Duodenal mucosa (tissue), 2 donors: ENCODE data around the gene UBE2QL1.

ENCODE experiments used
- H3K27ac ChIP-seq: one replicate; pipeline ENCODE4 v1.7.0; 2013; ENCODE audit warnings: low read depth, low read length
- H3K27me3 ChIP-seq, 2 donors: one replicate each; pipeline ENCODE4 v1.7.0; 2013; ENCODE audit warnings: low read length in 2 of 2, control low read depth in 1 of 2; ENCODE audit not compliant: insufficient read depth in 2 of 2, control insufficient read depth in 1 of 2
- H3K36me3 ChIP-seq, 2 donors: one replicate each; pipeline ENCODE4 v1.7.0; 2013; ENCODE audit warnings: low read length in 2 of 2, control low read depth in 1 of 2; ENCODE audit not compliant: insufficient read depth in 2 of 2, control insufficient read depth in 1 of 2
- H3K4me1 ChIP-seq, 2 donors: one replicate each; pipeline ENCODE4 v1.7.0; 2013; ENCODE audit warnings: low read length in 2 of 2, control low read depth in 1 of 2; ENCODE audit not compliant: insufficient read depth in 2 of 2, control insufficient read depth in 1 of 2
- H3K4me3 ChIP-seq, 2 donors: one replicate each; pipeline ENCODE4 v1.7.0; 2013; ENCODE audit warnings: low read length in 2 of 2, low read depth in 1 of 2
- H3K9ac ChIP-seq, 2 donors: one replicate each; pipeline ENCODE4 v1.7.0; 2013; ENCODE audit warnings: low read length in 2 of 2, low read depth in 1 of 2
- H3K9me3 ChIP-seq, 2 donors: one replicate each; pipeline ENCODE4 v1.7.0; 2013; ENCODE audit warnings: low read length in 2 of 2, control low read depth in 1 of 2; ENCODE audit not compliant: control insufficient read depth in 1 of 2

Gene UBE2QL1

DNA sequence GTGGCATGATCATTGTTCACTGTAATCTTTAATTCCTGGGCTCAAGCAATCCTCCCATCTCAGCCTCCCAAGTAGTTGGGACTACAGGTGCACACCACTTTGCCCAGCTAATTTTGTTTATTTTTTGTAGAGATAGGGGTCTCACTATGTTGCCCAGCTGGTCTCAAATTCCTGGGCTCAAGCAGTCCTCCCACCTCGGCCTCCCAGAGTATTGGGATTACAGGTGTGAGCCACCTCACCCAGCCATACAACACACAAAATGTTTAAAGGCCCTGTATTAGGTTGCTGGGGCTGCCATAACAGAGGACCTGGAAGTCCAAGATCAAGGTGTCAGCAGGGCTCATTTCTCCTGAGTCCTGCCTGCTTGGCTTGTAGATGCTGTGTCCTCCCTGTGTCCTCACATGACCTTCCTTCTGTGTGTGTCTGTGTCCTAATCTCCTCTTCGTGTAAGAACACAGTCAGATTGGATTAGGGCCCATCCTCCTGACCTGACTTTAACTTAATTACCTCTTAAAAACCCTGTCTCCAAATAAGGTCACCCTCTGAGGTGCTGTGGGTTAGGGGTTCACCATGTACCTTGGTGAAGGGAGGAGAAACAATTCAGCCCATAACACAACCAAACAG, 5.4 kb downstream of the UBE2QL1 start:
- no peaks in the 10 kb centered on the region for H3K9me3 ChIP-seq
- H3K36me3 ChIP-seq, result no peaks in the 10 kb centered on the region
- H3K4me1 ChIP-seq, result no peaks in the 10 kb centered on the region
- peaks cover 26 to 44% of the 10 kb centered on the region in 2 donors for H3K27me3 ChIP-seq
- H3K9ac ChIP-seq, result no peak overlapping the region
- no peak overlapping the region for H3K27ac ChIP-seq
- H3K4me3 ChIP-seq, result no peak overlapping the region

DNA sequence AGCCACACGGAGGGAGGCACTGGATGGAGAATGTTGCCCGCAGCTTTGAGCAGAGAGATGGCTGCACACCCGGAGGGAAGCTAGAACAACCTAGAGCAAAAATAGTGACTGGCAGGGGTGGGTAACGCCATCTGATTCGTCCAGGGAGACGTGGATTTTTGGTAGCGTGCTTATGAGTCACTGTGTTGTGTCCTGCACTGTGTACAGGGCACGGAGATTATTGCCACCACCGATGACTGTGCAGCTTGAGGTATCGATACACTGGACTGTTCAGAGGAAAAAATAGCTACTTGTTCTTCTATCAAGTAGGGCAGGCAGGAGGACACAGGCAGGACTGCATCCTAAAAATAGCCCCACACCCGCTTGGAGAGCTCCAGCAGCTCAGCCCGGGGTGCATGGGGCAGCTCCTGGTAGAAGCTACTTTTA, 6.0 kb downstream of the UBE2QL1 start:
- H3K9ac ChIP-seq, result no peak overlapping the region
- H3K9me3 ChIP-seq, result no peaks in the 10 kb centered on the region
- H3K36me3 ChIP-seq, result no peaks in the 10 kb centered on the region
- no peak overlapping the region for H3K27ac ChIP-seq
- H3K4me3 ChIP-seq, result no peak overlapping the region
- H3K4me1 ChIP-seq, result no peaks in the 10 kb centered on the region
- H3K27me3 ChIP-seq, result peaks cover 22 to 38% of the 10 kb centered on the region in 2 donors

DNA sequence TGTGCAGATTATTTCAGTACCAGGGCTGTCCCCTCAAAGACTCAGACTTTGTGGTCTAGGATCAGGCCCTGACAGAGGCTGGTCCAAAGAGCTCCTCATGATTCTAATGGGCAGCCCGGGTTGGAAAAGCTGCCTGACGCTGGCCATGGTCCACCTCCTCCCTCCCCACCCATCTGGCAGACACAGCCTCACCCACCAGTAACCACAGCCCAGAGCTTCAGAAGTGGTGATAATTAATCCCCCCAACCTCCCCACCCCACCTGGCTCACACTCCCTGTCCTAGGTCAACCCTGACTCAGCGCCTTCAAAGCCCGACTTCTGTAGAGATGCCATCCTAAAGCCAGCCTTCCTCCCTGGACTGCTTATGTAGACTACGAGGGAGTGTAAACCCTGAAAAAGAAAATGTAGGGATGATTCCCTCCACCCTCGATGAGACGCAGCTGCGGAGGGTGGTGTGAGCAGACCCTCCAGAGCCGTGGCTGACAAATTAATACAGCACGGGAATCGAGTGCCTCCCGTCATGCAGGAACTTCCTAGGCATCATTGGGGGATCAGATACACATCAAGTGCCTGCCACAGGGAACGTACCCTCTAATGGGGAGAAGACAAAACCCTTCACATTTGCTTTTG, 7.0 kb downstream of the UBE2QL1 start:
- no peaks in the 10 kb centered on the region for H3K9me3 ChIP-seq
- H3K27me3 ChIP-seq, result peaks cover 16 to 27% of the 10 kb centered on the region in 2 donors
- no peak overlapping the region for H3K9ac ChIP-seq
- H3K36me3 ChIP-seq, result no peaks in the 10 kb centered on the region
- no peak overlapping the region for H3K27ac ChIP-seq
- no peaks in the 10 kb centered on the region for H3K4me1 ChIP-seq
- H3K4me3 ChIP-seq, result no peak overlapping the region

DNA sequence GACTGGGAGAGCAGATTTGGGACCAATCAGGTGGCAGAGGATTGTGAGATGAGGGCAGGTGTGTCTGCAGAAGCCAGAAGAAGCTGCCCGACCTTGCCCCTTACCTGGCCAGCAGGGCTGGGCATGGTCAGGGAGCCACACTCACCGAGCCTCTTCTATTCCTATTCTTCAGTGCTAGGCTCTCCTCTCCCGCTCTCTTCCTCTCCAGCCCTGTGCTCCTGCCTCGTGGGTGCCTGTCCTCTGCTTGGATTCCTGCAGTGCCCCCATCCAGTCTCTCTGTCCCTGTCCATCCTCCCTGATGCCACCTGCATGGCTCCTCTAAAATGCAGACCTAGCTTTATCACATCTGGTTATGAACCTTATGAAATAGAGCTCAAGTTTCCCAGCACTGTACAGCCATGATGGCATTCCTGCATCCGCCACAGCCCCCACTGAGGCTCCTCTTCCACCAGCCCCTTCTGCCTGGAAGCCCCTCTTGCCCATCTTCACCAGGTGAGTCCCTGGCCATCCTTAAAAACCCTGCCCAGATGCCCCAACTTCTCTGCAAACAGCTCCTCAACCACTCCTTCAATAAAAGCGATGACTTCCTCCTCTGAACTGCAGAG, 8.2 kb downstream of the UBE2QL1 start:
- Histone ChIP-seq H3K9ac (no peak overlapping the region), H3K36me3 (no peaks in the 10 kb centered on the region), H3K27me3 (peaks cover 11 to 16% of the 10 kb centered on the region in 2 donors), H3K9me3 (no peaks in the 10 kb centered on the region), H3K4me3 (no peak overlapping the region), H3K4me1 (no peaks in the 10 kb centered on the region), H3K27ac (no peak overlapping the region)

DNA sequence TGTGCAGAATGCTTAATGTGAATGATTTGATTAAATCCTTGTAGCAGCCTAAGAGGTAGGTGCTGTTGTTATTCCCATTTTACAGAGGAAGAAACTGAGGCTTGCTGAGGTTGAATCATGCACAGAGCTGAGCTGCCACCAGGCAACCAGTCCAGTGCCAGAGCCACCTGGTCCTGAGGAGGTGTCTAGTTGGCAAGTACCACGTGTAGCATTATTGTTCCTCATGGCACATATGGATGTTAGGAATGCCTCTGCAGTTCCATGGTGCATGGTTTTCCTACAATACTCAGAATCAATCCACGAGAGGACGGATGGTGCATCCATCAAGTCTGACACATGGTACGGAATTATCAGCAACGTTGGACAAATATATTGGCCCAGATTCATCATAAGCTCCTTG, 8.9 kb downstream of the UBE2QL1 start:
- Histone ChIP-seq H3K9me3 (no peaks in the 10 kb centered on the region), H3K4me1 (no peaks in the 10 kb centered on the region), H3K27ac (no peak overlapping the region), H3K4me3 (no peak overlapping the region), H3K27me3 (peaks cover 9 to 10% of the 10 kb centered on the region in 2 donors), H3K36me3 (no peaks in the 10 kb centered on the region), H3K9ac (no peak overlapping the region)

DNA sequence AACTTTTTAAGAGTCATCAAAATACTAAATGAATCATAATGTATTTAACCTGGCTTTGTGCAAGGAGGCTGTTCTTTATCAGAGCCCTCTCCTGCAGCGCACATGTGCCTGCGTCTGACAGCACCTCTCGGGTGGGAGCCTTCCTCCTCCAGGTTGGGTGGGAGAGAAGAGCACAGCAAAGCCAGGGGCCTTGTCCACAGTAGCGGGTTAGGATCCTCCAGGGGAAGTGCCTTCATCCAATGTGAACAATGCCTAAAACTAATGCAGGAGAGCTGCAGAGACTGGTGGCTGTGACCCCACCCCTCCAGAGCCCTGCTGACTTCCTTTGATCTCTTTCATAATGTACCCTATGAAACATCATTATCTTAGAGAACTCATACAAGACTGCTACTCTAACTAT, 10.2 kb downstream of the UBE2QL1 start:
- Histone ChIP-seq H3K9ac (no peak overlapping the region), H3K4me3 (no peak overlapping the region), H3K4me1 (no peaks in the 10 kb centered on the region), H3K27me3 (peaks cover 0 to 4% of the 10 kb centered on the region in 2 donors), H3K36me3 (no peaks in the 10 kb centered on the region), H3K27ac (no peak overlapping the region), H3K9me3 (no peaks in the 10 kb centered on the region)

DNA sequence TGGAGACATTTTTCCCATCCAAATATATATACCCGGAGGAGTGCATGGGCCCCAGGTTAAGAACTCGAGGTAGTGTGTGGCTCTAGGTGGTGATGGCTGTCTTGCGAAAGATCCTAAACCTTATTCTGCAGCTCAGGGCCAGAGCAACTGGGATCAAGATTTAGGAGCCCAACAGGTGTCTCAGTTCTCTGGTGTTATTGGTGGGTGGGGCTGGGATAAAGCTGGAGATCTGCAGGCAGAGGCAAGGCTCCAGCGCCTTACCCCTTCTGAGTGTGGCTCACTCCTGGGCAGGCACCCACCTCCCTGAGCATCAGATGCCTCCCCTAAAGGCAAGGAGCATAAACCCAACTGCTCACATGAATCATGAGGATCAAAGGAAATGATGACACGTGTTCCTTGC, 11.2 kb downstream of the UBE2QL1 start:
- no peaks in the 10 kb centered on the region for H3K4me1 ChIP-seq
- no peak overlapping the region for H3K4me3 ChIP-seq
- H3K27me3 ChIP-seq, result peaks cover 0 to 4% of the 10 kb centered on the region in 2 donors

DNA sequence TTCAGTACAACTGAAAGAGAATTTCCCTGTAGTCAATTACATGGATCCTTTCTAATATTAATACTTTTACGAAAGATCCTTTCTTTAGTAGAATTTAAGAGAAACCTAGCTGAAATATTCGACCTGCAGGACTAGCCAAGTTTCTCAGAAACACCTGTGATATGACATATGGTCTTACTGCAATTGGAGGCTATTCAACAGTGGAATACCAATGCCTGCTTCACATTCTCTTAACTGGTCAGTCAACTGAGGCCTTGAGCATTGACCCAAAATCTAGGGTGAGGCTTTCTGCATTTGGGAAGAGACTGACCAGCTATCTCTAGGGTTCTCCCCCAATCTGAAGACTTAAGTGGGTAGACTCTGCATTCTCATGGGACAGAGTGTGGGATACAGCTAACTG, 12.3 kb downstream of the UBE2QL1 start:
- Histone ChIP-seq H3K4me3 (no peak overlapping the region), H3K9me3 (no peaks in the 10 kb centered on the region), H3K27ac (no peak overlapping the region), H3K36me3 (no peaks in the 10 kb centered on the region), H3K9ac (no peak overlapping the region), H3K27me3 (peaks cover 0 to under 1% of the 10 kb centered on the region in 2 donors), H3K4me1 (no peaks in the 10 kb centered on the region)

More for the DNA sequence above, 11.2 kb downstream of the UBE2QL1 start:
- Histone ChIP-seq H3K9me3 (no peaks in the 10 kb centered on the region), H3K27ac (no peak overlapping the region), H3K36me3 (no peaks in the 10 kb centered on the region), H3K9ac (no peak overlapping the region)

DNA sequence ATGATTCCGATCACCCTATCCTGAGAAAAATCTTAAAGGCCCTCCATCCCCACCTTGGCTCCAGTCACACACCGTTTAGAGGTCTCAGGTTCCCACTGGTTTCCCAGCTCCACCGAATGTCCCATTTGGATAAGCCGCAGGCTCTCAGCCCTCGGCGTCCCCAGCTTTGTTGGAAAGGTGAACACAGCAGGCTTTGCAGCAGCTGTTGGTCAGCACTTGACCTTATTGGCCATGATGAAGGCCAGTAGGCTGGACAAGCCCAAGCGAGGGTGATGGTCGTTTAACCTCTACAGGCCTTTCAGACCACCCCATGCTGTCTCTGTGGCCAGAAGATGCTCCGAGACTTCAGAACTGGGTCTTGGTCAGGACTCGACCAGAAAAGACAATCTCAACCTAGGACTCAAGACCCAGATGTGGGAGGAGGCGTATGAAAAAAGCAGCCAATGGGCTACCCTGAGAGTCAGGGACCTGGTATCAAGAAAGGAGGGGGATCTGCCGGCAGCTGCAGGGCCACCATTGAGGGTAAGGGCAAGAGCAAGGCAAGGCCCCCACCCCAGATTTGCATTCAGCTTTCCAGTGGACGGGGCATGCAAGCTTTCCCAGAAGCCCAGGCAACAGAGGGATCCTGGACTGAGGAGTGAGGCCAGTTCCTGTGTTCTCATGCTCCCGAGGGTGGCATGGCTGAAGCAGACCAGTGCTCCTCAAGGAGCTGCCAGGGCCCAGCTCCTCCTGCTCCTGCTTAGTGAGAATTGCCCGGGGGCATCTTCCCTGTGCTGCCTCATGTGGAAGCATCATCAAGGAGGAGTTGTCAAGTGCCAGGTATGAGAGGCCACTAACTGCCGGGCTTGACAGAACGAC, 13.4 kb downstream of the UBE2QL1 start:
- no peak overlapping the region for H3K27ac ChIP-seq

DNA sequence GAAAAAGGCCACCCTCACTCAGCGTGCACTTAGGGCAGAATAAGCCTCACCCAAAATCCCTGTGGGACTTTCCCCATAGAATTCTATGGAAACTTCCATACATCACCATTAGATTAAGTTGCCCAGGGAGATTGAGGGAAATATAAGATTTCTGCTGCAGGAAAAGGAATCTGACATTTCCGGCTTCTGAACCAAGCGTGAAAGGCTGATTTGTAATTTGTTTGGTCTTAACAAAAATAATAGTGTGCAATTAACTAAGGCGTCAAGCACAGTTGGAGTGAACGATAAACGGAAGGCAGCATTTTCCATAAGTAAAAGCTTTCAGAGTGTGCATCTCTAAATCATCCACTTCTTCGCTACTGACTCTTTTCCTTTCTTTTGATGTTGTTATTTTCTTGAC, 14.0 kb downstream of the UBE2QL1 start:
- Histone ChIP-seq H3K4me3 (no peak overlapping the region), H3K27me3 (no peaks in the 10 kb centered on the region), H3K36me3 (no peaks in the 10 kb centered on the region), H3K4me1 (no peaks in the 10 kb centered on the region), H3K9me3 (no peaks in the 10 kb centered on the region), H3K9ac (no peak overlapping the region), H3K27ac (no peak overlapping the region)

More for the DNA sequence above, 13.4 kb downstream of the UBE2QL1 start:
- Histone ChIP-seq H3K9ac (no peak overlapping the region), H3K4me3 (no peak overlapping the region), H3K9me3 (no peaks in the 10 kb centered on the region), H3K36me3 (no peaks in the 10 kb centered on the region), H3K27me3 (no peaks in the 10 kb centered on the region), H3K4me1 (no peaks in the 10 kb centered on the region)
